HepG2 (cell line): ENCODE data around the gene RPLP2. TPM values are rescaled to one million over a fixed set of nuclear protein-coding genes. Genes with fewer than 3 reads are reported as not detected.
A peak's percentile ranks its signal among the peaks of the same experiment; 100 is the strongest.

Source experiments
- CAMTA2 ChIP-seq: sonication (generic); formaldehyde crosslinking; IDR thresholded peaks from 2 replicates; pipeline ENCODE4 v1.4.0; 2020; ENCODE audit warnings: mild to moderate bottlenecking, missing genetic modification reagents, borderline replicate concordance
- DNMT1 ChIP-seq: sonication (generic); formaldehyde crosslinking; IDR thresholded peaks from 2 replicates; pipeline ENCODE4 v1.5.1; 2020; ENCODE audit warnings: mild to moderate bottlenecking, missing genetic modification reagents
- FIP1L1 ChIP-seq: fragments of 200-400 bp; formaldehyde crosslinking; IDR thresholded peaks from 2 replicates; pipeline ENCODE4 v1.6.1; 2018; ENCODE audit warnings: low read depth, mild to moderate bottlenecking, low read length, moderate library complexity, borderline replicate concordance; ENCODE audit not compliant: insufficient read depth
- GABPB1 ChIP-seq: IDR thresholded peaks from 2 replicates; pipeline ENCODE4 v1.6.1; 2016; ENCODE audit warnings: mild to moderate bottlenecking, missing genetic modification reagents, moderate library complexity, missing compliant biosample characterization
- MLLT10 ChIP-seq: sonication (generic); formaldehyde crosslinking; IDR thresholded peaks from 2 replicates; pipeline ENCODE4 v1.4.0; 2020; ENCODE audit warnings: missing genetic modification reagents
- PHF8 ChIP-seq: sonication (generic); formaldehyde crosslinking; IDR thresholded peaks from 2 replicates; pipeline ENCODE4 v1.5.0; 2020; ENCODE audit warnings: missing genetic modification reagents
- RAD21 ChIP-seq: fragments of 450-650 bp; formaldehyde crosslinking; IDR thresholded peaks from 2 replicates; pipeline ENCODE4 v1.5.0; 2020; ENCODE audit warnings: mild to moderate bottlenecking
- RAD51 ChIP-seq: fragments of 450-650 bp; IDR thresholded peaks from 2 replicates; pipeline ENCODE4 v1.6.1; 2016; ENCODE audit warnings: borderline replicate concordance
- SALL1 ChIP-seq: sonication (generic); formaldehyde crosslinking; IDR thresholded peaks from 2 replicates; pipeline ENCODE4 v1.8.0; 2022; ENCODE audit warnings: mild to moderate bottlenecking, missing genetic modification reagents
- SMARCE1 ChIP-seq: fragments of 450-650 bp; IDR thresholded peaks from 2 replicates; pipeline ENCODE4 v1.6.1; 2017; ENCODE audit warnings: borderline replicate concordance
- SP1 ChIP-seq, 2 experiments: fragments of 450-650 bp in 1 of 2; sonication (generic) in 1 of 2; formaldehyde crosslinking in 1 of 2; IDR thresholded peaks; 2 replicates each; pipeline versions ENCODE4 v1.4.0 to v1.6.1; 2016 to 2020; ENCODE audit warnings: missing genetic modification reagents in 1 of 2
- TAF15 ChIP-seq: fragments of 200-400 bp; formaldehyde crosslinking; IDR thresholded peaks from one replicate; pipeline ENCODE4 v1.6.1; 2018; ENCODE audit warnings: mild to moderate bottlenecking, low read depth, low read length; ENCODE audit not compliant: poor library complexity, severe bottlenecking
- ZBTB7B ChIP-seq: sonication (generic); formaldehyde crosslinking; IDR thresholded peaks from 2 replicates; pipeline ENCODE4 v1.4.0; 2020; ENCODE audit warnings: missing genetic modification reagents
- ZC3H4 ChIP-seq: sonication (generic); formaldehyde crosslinking; IDR thresholded peaks from 2 replicates; pipeline ENCODE4 v1.4.0; 2020; ENCODE audit warnings: missing genetic modification reagents, borderline replicate concordance
- ZFX ChIP-seq: sonication (generic); formaldehyde crosslinking; IDR thresholded peaks from 2 replicates; pipeline ENCODE4 v1.4.0; 2020; ENCODE audit warnings: mild to moderate bottlenecking, low read depth, missing genetic modification reagents, moderate library complexity
- ZNF34 ChIP-seq: sonication (generic); formaldehyde crosslinking; IDR thresholded peaks from 2 replicates; pipeline ENCODE4 v1.4.0; 2020; ENCODE audit warnings: mild to moderate bottlenecking, missing genetic modification reagents, borderline replicate concordance
- ZNF616 ChIP-seq: sonication (generic); formaldehyde crosslinking; IDR thresholded peaks from 2 replicates; pipeline ENCODE4 v1.5.0; 2020; ENCODE audit warnings: low read depth, mild to moderate bottlenecking, missing genetic modification reagents
- ZNF788 ChIP-seq: sonication (generic); formaldehyde crosslinking; IDR thresholded peaks from 2 replicates; pipeline ENCODE4 v1.5.0; 2020; ENCODE audit warnings: mild to moderate bottlenecking, missing genetic modification reagents, borderline replicate concordance
- polyA plus RNA-seq, 8 experiments: library from polyadenylated mRNA; depleted of rRNA in 3 of 8; stranded (reverse) in 7 of 8; unstranded in 1 of 8; fragments of >200 nt; fragmentation: Illumina TruSeq in 4 of 8; extraction: Trizol in 4 of 8; gene quantifications; 2 replicates each; pipeline versions ENCODE4 v1.2.1 to v1.2.3, GENCODE V29; 2011 to 2016; ENCODE audit warnings: low read depth in 4 of 8, missing spikeins in 1 of 8, mixed read lengths in 1 of 8; ENCODE audit not compliant: insufficient read depth in 1 of 8
- total RNA-seq, 5 experiments: library from RNA; depleted of rRNA; stranded (reverse); fragments of >200 nt; fragmentation: Illumina TruSeq; extraction: Trizol; gene quantifications; 2 replicates each; pipeline ENCODE4 v1.2.3, GENCODE V29; 2016; ENCODE audit warnings: low read depth in 1 of 5
- TF ChIP-seq, protein P1 (sequence below): sonication (generic); formaldehyde crosslinking; IDR thresholded peaks from 2 replicates; pipeline ENCODE4 v1.4.0; 2020; ENCODE audit warnings: missing genetic modification reagents, borderline replicate concordance
- TF ChIP-seq, protein P2 (sequence below): sonication (generic); formaldehyde crosslinking; IDR thresholded peaks from 2 replicates; pipeline ENCODE4 v1.4.0; 2020; ENCODE audit warnings: mild to moderate bottlenecking, missing genetic modification reagents
- TF ChIP-seq, protein P3 (sequence below): sonication (generic); formaldehyde crosslinking; IDR thresholded peaks from 2 replicates; pipeline ENCODE4 v1.5.0; 2020; ENCODE audit warnings: mild to moderate bottlenecking, missing genetic modification reagents, borderline replicate concordance
- TF ChIP-seq, protein P4 (sequence below): sonication (generic); formaldehyde crosslinking; IDR thresholded peaks from 2 replicates; pipeline ENCODE4 v1.4.0; 2020; ENCODE audit warnings: mild to moderate bottlenecking, missing genetic modification reagents

The RPLP2 gene
- total and polyA plus RNA-seq, 2 of the 13 experiments (the other 11 are each of a cell fraction or from before 2014, with no cell fraction given) = 978 to 2,106 TPM

DNA sequence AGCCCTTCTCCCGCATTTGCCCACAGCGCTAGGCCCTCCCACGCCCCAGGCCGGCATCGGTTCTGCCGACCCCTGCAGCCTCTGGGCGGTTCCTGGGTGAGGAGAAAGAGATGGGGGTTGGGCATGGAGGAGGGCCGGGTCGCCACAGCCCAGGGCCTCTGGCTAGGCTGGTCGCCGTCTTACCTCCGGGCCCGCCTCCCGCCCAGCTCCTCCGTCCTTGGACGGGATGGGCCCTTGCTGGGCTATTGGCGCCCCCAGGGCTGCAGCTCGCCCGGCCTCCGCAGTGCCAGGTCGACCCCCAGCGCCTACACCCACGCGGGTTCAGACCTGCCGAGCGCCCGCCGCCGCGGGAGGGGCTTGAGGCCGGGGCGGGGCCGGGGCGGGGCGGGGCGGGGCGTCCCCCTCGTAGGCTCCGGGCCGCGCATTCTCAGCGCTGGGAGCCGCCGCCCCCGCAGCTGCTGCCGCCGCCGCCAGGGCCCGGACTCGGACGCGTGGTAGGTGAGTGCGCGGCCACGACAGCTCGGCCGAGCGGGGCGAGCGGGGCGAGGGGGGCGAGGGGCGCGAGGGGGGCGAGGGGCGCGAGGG is 22.9 kb downstream of the RPLP2 start, which contains the start of gene CD151 (continued):
- TF ChIP-seq, protein P1, sequence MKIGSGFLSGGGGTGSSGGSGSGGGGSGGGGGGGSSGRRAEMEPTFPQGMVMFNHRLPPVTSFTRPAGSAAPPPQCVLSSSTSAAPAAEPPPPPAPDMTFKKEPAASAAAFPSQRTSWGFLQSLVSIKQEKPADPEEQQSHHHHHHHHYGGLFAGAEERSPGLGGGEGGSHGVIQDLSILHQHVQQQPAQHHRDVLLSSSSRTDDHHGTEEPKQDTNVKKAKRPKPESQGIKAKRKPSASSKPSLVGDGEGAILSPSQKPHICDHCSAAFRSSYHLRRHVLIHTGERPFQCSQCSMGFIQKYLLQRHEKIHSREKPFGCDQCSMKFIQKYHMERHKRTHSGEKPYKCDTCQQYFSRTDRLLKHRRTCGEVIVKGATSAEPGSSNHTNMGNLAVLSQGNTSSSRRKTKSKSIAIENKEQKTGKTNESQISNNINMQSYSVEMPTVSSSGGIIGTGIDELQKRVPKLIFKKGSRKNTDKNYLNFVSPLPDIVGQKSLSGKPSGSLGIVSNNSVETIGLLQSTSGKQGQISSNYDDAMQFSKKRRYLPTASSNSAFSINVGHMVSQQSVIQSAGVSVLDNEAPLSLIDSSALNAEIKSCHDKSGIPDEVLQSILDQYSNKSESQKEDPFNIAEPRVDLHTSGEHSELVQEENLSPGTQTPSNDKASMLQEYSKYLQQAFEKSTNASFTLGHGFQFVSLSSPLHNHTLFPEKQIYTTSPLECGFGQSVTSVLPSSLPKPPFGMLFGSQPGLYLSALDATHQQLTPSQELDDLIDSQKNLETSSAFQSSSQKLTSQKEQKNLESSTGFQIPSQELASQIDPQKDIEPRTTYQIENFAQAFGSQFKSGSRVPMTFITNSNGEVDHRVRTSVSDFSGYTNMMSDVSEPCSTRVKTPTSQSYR (CRISPR knock-in tag) = peak; percentile 44
- no peak for TF ChIP-seq TAF15
- no peak for TF ChIP-seq ZNF616
- TF ChIP-seq PHF8 = peak; percentile 62
- TF ChIP-seq SP1 (IDR thresholded peaks at IDR 0.05) = no peak
- TF ChIP-seq SP1 (CRISPR knock-in tag; IDR thresholded peaks at IDR 0.05) = 0 out of 2 replicates have a peak, but pooled peaks have one; percentile 32
- TF ChIP-seq MLLT10 (CRISPR knock-in tag) = no peak
- no peak for TF ChIP-seq SMARCE1
- TF ChIP-seq CAMTA2 = no peak
- TF ChIP-seq, protein P2, sequence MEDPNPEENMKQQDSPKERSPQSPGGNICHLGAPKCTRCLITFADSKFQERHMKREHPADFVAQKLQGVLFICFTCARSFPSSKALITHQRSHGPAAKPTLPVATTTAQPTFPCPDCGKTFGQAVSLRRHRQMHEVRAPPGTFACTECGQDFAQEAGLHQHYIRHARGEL (CRISPR knock-in tag) = no peak
- TF ChIP-seq FIP1L1 = no peak
- peak; percentile 78 for TF ChIP-seq ZFX (CRISPR knock-in tag)
- TF ChIP-seq GABPB1 (CRISPR knock-in tag) = peak; percentile 15; the same call in 1 of the 2 replicates
- TF ChIP-seq ZNF34 (CRISPR knock-in tag) = no peak
- no peak for TF ChIP-seq ZC3H4
- TF ChIP-seq, protein P3, sequence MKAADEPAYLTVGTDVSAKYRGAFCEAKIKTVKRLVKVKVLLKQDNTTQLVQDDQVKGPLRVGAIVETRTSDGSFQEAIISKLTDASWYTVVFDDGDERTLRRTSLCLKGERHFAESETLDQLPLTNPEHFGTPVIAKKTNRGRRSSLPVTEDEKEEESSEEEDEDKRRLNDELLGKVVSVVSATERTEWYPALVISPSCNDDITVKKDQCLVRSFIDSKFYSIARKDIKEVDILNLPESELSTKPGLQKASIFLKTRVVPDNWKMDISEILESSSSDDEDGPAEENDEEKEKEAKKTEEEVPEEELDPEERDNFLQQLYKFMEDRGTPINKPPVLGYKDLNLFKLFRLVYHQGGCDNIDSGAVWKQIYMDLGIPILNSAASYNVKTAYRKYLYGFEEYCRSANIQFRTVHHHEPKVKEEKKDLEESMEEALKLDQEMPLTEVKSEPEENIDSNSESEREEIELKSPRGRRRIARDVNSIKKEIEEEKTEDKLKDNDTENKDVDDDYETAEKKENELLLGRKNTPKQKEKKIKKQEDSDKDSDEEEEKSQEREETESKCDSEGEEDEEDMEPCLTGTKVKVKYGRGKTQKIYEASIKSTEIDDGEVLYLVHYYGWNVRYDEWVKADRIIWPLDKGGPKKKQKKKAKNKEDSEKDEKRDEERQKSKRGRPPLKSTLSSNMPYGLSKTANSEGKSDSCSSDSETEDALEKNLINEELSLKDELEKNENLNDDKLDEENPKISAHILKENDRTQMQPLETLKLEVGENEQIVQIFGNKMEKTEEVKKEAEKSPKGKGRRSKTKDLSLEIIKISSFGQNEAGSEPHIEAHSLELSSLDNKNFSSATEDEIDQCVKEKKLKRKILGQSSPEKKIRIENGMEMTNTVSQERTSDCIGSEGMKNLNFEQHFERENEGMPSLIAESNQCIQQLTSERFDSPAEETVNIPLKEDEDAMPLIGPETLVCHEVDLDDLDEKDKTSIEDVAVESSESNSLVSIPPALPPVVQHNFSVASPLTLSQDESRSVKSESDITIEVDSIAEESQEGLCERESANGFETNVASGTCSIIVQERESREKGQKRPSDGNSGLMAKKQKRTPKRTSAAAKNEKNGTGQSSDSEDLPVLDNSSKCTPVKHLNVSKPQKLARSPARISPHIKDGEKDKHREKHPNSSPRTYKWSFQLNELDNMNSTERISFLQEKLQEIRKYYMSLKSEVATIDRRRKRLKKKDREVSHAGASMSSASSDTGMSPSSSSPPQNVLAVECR = peak; percentile 52; the same call in 1 of the 2 replicates
- peak; percentile 19; the same call in 1 of the 2 replicates for TF ChIP-seq SALL1 (CRISPR knock-in tag)
- no peak for TF ChIP-seq RAD51
- TF ChIP-seq ZBTB7B (CRISPR knock-in tag) = peak; percentile 60; the same call in 1 of the 2 replicates
- TF ChIP-seq, protein P4, sequence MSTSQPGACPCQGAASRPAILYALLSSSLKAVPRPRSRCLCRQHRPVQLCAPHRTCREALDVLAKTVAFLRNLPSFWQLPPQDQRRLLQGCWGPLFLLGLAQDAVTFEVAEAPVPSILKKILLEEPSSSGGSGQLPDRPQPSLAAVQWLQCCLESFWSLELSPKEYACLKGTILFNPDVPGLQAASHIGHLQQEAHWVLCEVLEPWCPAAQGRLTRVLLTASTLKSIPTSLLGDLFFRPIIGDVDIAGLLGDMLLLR = 0 out of 2 replicates have a peak, but pooled peaks have one; percentile 31
- TF ChIP-seq ZNF788 (CRISPR knock-in tag) = peak; percentile 14; the same call in 1 of the 2 replicates
- TF ChIP-seq DNMT1 (CRISPR knock-in tag) = no peak
- TF ChIP-seq RAD21 (CRISPR knock-in tag) = 0 out of 2 replicates have a peak, but pooled peaks have one; percentile 18
